Right atrium auricular region (tissue), 2 donors: ENCODE data around the gene RNF38. TPM values are rescaled to one million over a fixed set of nuclear protein-coding genes. Genes with fewer than 3 reads are reported as not detected.

Experiments used
- total RNA-seq, 2 donors: library from RNA; depleted of rRNA; stranded (reverse); fragments of >200 nt; gene quantifications; one replicate each; pipeline ENCODE4 v1.1.0, GENCODE V29; 2016

The RNF38 gene
- total RNA-seq, 2 donors from 2014 or later = 21.4 to 38.6 TPM

Other genes starting within 250 kb of the RNF38 start
- not detected for gene CCIN, start 230.9 kb downstream of the RNF38 start, total RNA-seq
- gene CLTA, start 209.3 kb downstream of the RNF38 start, total RNA-seq = 10 to 100 TPM; 67.2 to 87.7 TPM
- 10 to 100 TPM; 20.2 to 21.2 TPM for gene GNE, start 141.8 kb downstream of the RNF38 start, total RNA-seq
- gene MELK, start 172.6 kb upstream of the RNF38 start, total RNA-seq = under 1 TPM; 0.24 to 0.59 TPM